Measurements from ENCODE around the gene CAPN13.

The CAPN13 gene

GRCh38 chr2:30717081-30717650 is 90.1 kb downstream of the CAPN13 start:
- peaks cover 2% of the 10 kb centered on the region for H3K27me3 ChIP-seq (ENCODE audit: control insufficient read depth, low read length)

GRCh38 chr2:30716123-30716900 is 90.9 kb downstream of the CAPN13 start:
- Histone ChIP-seq H3K4me3 (ENCODE audit: low read length) (no peak overlapping the region), H3K9me2 (replicated peaks; ENCODE audit: control insufficient read depth, low read length) (no peaks in the 10 kb centered on the region), H3F3A (ENCODE audit: control insufficient read depth, insufficient read depth) (no peaks in the 10 kb centered on the region), H3K4me2 (ENCODE audit: low read length) (no peak overlapping the region), H4K20me1 (ENCODE audit: control insufficient read depth, insufficient read depth, low read depth, low read length) (no peaks in the 10 kb centered on the region), H3K79me2 (ENCODE audit: control insufficient read depth, low read length) (no peaks in the 10 kb centered on the region), H3K9me3 (ENCODE audit: control insufficient read depth, insufficient read depth, low read length) (no peaks in the 10 kb centered on the region), H3K36me3 (ENCODE audit: control insufficient read depth, low read length) (no peaks in the 10 kb centered on the region), H3K4me1 (ENCODE audit: control insufficient read depth, low read length) (peaks cover 3% of the 10 kb centered on the region), H3K27me3 (ENCODE audit: control insufficient read depth, low read length) (peaks cover 2% of the 10 kb centered on the region), H3K27ac (ENCODE audit: low read depth, low read length) (no peak overlapping the region)
- TF ChIP-seq EZH2phosphoT487 (IDR thresholded peaks at IDR 0.05; ENCODE audit: borderline replicate concordance, low read length) (no peak), CTCF (IDR thresholded peaks at IDR 0.05; ENCODE audit: low read depth, low read length, poor library complexity, severe bottlenecking) (no peak)

More at GRCh38 chr2:30717081-30717650, 90.1 kb downstream of the CAPN13 start:
- Histone ChIP-seq H3K4me3 (ENCODE audit: low read length) (no peak overlapping the region), H3K36me3 (ENCODE audit: control insufficient read depth, low read length) (no peaks in the 10 kb centered on the region), H4K20me1 (ENCODE audit: control insufficient read depth, insufficient read depth, low read depth, low read length) (no peaks in the 10 kb centered on the region), H3K4me1 (ENCODE audit: control insufficient read depth, low read length) (peaks cover 3% of the 10 kb centered on the region), H3K79me2 (ENCODE audit: control insufficient read depth, low read length) (no peaks in the 10 kb centered on the region), H3F3A (ENCODE audit: control insufficient read depth, insufficient read depth) (no peaks in the 10 kb centered on the region), H3K9me3 (ENCODE audit: control insufficient read depth, insufficient read depth, low read length) (no peaks in the 10 kb centered on the region), H3K9me2 (replicated peaks; ENCODE audit: control insufficient read depth, low read length) (no peaks in the 10 kb centered on the region), H3K4me2 (ENCODE audit: low read length) (no peak overlapping the region), H3K27ac (ENCODE audit: low read depth, low read length) (no peak overlapping the region)
- no peak for TF ChIP-seq EZH2phosphoT487 (IDR thresholded peaks at IDR 0.05; ENCODE audit: borderline replicate concordance, low read length)
- TF ChIP-seq CTCF (IDR thresholded peaks at IDR 0.05; ENCODE audit: low read depth, low read length, poor library complexity, severe bottlenecking) = no peak

- Histone ChIP-seq H3K4me1 (ENCODE audit: control insufficient read depth, low read length) (peaks cover 3% of the 10 kb centered on the region), H3K36me3 (ENCODE audit: control insufficient read depth, low read length) (no peaks in the 10 kb centered on the region), H3K27ac (ENCODE audit: low read depth, low read length) (no peak overlapping the region)
Observed at GRCh38 chr2:30714811-30715709, 92.2 kb downstream of the CAPN13 start.

More at GRCh38 chr2:30714811-30715709, 92.2 kb downstream of the CAPN13 start:
- no peaks in the 10 kb centered on the region for H3K9me2 ChIP-seq (replicated peaks; ENCODE audit: control insufficient read depth, low read length)
- H3K4me2 ChIP-seq (ENCODE audit: low read length) = no peak overlapping the region
- H3K4me3 ChIP-seq (ENCODE audit: low read length) = no peak overlapping the region
- no peaks in the 10 kb centered on the region for H3K9me3 ChIP-seq (ENCODE audit: control insufficient read depth, insufficient read depth, low read length)
- H3K27me3 ChIP-seq (ENCODE audit: control insufficient read depth, low read length) = peaks cover 2% of the 10 kb centered on the region
- TF ChIP-seq EZH2phosphoT487 (IDR thresholded peaks at IDR 0.05; ENCODE audit: borderline replicate concordance, low read length) (no peak), CTCF (IDR thresholded peaks at IDR 0.05; ENCODE audit: low read depth, low read length, poor library complexity, severe bottlenecking) (no peak)
- H3K79me2 ChIP-seq (ENCODE audit: control insufficient read depth, low read length) = no peaks in the 10 kb centered on the region
- H3F3A ChIP-seq (ENCODE audit: control insufficient read depth, insufficient read depth) = no peaks in the 10 kb centered on the region
- H4K20me1 ChIP-seq (ENCODE audit: control insufficient read depth, insufficient read depth, low read depth, low read length) = no peaks in the 10 kb centered on the region
